NB4 (cell line): Measurements from ENCODE around the gene ADD1.

ENCODE experiments used
- CTCF ChIP-seq: IDR thresholded peaks from one replicate; pipeline ENCODE4 v1.5.1; 2012; ENCODE audit warnings: low read depth, low read length
- MAX ChIP-seq: IDR thresholded peaks from 2 replicates; pipeline ENCODE4 v1.6.1; 2011; ENCODE audit warnings: low read depth, low read length
- POLR2A ChIP-seq: IDR thresholded peaks from 2 replicates; pipeline ENCODE4 v1.6.1; 2011; ENCODE audit warnings: mild to moderate bottlenecking; ENCODE audit not compliant: insufficient read length; ENCODE audit errors: extremely low read depth

- TF ChIP-seq CTCF (no peak), POLR2A (no peak), MAX (no peak)
Observed at GRCh38 chr4:2856266-2856665, 12.6 kb downstream of the ADD1 start.
